ENCODE results near the gene C8G. TPM values are rescaled to one million over a fixed set of nuclear protein-coding genes. Genes with fewer than 3 reads are reported as not detected.
A peak's percentile ranks its signal among the peaks of the same experiment; 100 is the strongest.

C8G gene
- total and polyA plus RNA-seq, 9 of the 15 experiments (the other 6 are each of a cell fraction or from before 2014, with no cell fraction given), result 0.35 to 5.9 (median 2.7) TPM; not detected in 2

DNA sequence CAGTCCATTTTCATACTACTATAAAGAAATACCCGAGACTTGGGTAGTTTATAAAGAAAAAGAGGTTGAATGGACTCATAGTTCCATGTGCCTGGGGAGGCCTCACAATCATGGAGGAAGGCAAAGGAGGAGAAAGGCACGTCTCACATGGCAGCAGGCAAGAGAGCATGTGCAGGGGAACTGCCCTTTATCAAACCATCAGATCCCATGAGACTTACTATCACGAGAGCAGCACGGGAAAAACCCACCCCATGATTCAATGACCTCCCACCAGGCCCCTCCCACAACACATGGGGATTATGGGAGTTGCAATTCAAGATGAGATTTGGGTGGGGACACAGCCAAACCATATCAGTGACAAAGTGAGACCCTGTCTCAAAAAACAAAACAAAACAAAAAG lies 38.8 kb upstream of the C8G start (continued):
- TF ChIP-seq, protein P1, sequence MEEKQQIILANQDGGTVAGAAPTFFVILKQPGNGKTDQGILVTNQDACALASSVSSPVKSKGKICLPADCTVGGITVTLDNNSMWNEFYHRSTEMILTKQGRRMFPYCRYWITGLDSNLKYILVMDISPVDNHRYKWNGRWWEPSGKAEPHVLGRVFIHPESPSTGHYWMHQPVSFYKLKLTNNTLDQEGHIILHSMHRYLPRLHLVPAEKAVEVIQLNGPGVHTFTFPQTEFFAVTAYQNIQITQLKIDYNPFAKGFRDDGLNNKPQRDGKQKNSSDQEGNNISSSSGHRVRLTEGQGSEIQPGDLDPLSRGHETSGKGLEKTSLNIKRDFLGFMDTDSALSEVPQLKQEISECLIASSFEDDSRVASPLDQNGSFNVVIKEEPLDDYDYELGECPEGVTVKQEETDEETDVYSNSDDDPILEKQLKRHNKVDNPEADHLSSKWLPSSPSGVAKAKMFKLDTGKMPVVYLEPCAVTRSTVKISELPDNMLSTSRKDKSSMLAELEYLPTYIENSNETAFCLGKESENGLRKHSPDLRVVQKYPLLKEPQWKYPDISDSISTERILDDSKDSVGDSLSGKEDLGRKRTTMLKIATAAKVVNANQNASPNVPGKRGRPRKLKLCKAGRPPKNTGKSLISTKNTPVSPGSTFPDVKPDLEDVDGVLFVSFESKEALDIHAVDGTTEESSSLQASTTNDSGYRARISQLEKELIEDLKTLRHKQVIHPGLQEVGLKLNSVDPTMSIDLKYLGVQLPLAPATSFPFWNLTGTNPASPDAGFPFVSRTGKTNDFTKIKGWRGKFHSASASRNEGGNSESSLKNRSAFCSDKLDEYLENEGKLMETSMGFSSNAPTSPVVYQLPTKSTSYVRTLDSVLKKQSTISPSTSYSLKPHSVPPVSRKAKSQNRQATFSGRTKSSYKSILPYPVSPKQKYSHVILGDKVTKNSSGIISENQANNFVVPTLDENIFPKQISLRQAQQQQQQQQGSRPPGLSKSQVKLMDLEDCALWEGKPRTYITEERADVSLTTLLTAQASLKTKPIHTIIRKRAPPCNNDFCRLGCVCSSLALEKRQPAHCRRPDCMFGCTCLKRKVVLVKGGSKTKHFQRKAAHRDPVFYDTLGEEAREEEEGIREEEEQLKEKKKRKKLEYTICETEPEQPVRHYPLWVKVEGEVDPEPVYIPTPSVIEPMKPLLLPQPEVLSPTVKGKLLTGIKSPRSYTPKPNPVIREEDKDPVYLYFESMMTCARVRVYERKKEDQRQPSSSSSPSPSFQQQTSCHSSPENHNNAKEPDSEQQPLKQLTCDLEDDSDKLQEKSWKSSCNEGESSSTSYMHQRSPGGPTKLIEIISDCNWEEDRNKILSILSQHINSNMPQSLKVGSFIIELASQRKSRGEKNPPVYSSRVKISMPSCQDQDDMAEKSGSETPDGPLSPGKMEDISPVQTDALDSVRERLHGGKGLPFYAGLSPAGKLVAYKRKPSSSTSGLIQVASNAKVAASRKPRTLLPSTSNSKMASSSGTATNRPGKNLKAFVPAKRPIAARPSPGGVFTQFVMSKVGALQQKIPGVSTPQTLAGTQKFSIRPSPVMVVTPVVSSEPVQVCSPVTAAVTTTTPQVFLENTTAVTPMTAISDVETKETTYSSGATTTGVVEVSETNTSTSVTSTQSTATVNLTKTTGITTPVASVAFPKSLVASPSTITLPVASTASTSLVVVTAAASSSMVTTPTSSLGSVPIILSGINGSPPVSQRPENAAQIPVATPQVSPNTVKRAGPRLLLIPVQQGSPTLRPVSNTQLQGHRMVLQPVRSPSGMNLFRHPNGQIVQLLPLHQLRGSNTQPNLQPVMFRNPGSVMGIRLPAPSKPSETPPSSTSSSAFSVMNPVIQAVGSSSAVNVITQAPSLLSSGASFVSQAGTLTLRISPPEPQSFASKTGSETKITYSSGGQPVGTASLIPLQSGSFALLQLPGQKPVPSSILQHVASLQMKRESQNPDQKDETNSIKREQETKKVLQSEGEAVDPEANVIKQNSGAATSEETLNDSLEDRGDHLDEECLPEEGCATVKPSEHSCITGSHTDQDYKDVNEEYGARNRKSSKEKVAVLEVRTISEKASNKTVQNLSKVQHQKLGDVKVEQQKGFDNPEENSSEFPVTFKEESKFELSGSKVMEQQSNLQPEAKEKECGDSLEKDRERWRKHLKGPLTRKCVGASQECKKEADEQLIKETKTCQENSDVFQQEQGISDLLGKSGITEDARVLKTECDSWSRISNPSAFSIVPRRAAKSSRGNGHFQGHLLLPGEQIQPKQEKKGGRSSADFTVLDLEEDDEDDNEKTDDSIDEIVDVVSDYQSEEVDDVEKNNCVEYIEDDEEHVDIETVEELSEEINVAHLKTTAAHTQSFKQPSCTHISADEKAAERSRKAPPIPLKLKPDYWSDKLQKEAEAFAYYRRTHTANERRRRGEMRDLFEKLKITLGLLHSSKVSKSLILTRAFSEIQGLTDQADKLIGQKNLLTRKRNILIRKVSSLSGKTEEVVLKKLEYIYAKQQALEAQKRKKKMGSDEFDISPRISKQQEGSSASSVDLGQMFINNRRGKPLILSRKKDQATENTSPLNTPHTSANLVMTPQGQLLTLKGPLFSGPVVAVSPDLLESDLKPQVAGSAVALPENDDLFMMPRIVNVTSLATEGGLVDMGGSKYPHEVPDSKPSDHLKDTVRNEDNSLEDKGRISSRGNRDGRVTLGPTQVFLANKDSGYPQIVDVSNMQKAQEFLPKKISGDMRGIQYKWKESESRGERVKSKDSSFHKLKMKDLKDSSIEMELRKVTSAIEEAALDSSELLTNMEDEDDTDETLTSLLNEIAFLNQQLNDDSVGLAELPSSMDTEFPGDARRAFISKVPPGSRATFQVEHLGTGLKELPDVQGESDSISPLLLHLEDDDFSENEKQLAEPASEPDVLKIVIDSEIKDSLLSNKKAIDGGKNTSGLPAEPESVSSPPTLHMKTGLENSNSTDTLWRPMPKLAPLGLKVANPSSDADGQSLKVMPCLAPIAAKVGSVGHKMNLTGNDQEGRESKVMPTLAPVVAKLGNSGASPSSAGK (IDR thresholded peaks at IDR 0.05), result peak; percentile 49
- TF ChIP-seq NCOA6 (IDR thresholded peaks at IDR 0.05), result no peak
- TF ChIP-seq, protein P2, sequence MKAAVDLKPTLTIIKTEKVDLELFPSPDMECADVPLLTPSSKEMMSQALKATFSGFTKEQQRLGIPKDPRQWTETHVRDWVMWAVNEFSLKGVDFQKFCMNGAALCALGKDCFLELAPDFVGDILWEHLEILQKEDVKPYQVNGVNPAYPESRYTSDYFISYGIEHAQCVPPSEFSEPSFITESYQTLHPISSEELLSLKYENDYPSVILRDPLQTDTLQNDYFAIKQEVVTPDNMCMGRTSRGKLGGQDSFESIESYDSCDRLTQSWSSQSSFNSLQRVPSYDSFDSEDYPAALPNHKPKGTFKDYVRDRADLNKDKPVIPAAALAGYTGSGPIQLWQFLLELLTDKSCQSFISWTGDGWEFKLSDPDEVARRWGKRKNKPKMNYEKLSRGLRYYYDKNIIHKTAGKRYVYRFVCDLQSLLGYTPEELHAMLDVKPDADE (conservative IDR thresholded peaks at IDR 0.05; ENCODE audit: control insufficient read depth, low read depth, low read length), result no peak
